Naive thymus-derived CD8-positive, alpha-beta T cell (primary cell): Measurements from ENCODE around the gene DHRS12. TPM values are rescaled to one million over a fixed set of nuclear protein-coding genes. Genes with fewer than 3 reads are reported as not detected.
A peak's percentile ranks its signal among the peaks of the same experiment; 100 is the strongest.

Source experiments
- ATAC-seq, 2 donors: fragments of 150-1000 bp; cut with Tn5 transposase in 1 of 2; sonication (Bioruptor Pico), chemical (Tn5 transposase) in 1 of 2; 1 replicate in 1 of 2; 2 replicates in 1 of 2; pipeline ENCODE4 v1.10.0; 2021; ENCODE audit warnings: mild to moderate bottlenecking in 2 of 2, moderate library complexity in 2 of 2
- POLR2A ChIA-PET: fragments of 350-600 bp; sonication (Branson Sonifier 250); formaldehyde crosslinking; loops from one replicate; lab custom pipeline; 2021; ENCODE audit warnings: antibody characterized with exemption; lab: Charles Lee
- DNase-seq, 10 donors: peaks; one replicate each; pipeline versions ENCODE4 v3.0.0 to v3.0.0-alpha.2; 2020 to 2022
- H3K27ac Mint-ChIP-seq, 10 donors: one replicate each; pipeline ENCODE4 v1.8.0; 2020 to 2022; ENCODE audit warnings: mild to moderate bottlenecking in 10 of 10, mixed read lengths in 10 of 10, moderate library complexity in 4 of 10, inconsistent platforms in 1 of 10
- H3K27me3 Mint-ChIP-seq, 5 donors: one replicate each; pipeline ENCODE4 v1.8.0; 2021 to 2022; ENCODE audit warnings: mixed read lengths in 5 of 5
- H3K36me3 Mint-ChIP-seq, 3 donors: one replicate each; pipeline ENCODE4 v1.8.0; 2020 to 2022; ENCODE audit warnings: mixed read lengths in 3 of 3, mild to moderate bottlenecking in 2 of 3, inconsistent platforms in 1 of 3
- H3K4me1 Mint-ChIP-seq, 4 donors: one replicate each; pipeline ENCODE4 v1.8.0; 2021 to 2022; ENCODE audit warnings: mixed read lengths in 4 of 4
- H3K4me3 Mint-ChIP-seq, 10 donors: one replicate each; pipeline ENCODE4 v1.8.0; 2020 to 2022; ENCODE audit warnings: mild to moderate bottlenecking in 10 of 10, mixed read lengths in 10 of 10, moderate library complexity in 6 of 10, inconsistent platforms in 1 of 10
- H3K9me3 Mint-ChIP-seq, 9 donors: one replicate each; pipeline ENCODE4 v1.8.0; 2020 to 2022; ENCODE audit warnings: mixed read lengths in 9 of 9, mild to moderate bottlenecking in 3 of 9, inconsistent platforms in 1 of 9, moderate library complexity in 1 of 9
- polyA plus RNA-seq, 3 donors: library from polyadenylated mRNA; unstranded; fragments of 300-500 nt; fragmentation: Illumina TruSeq; gene quantifications; one replicate each; pipeline ENCODE4 v1.2.3, GENCODE V29; 2021
- total RNA-seq, 8 experiments: library from RNA in 2 of 8; stranded (reverse) in 2 of 8; gene quantifications; one replicate each; pipeline ENCODE4 v1.2.3 and lab custom pipeline; 2021 to 2026

Gene DHRS12
- total and polyA plus RNA-seq, 5 experiments from 2014 or later = 22.1 to 33.2 (median 24.2) TPM

DNA sequence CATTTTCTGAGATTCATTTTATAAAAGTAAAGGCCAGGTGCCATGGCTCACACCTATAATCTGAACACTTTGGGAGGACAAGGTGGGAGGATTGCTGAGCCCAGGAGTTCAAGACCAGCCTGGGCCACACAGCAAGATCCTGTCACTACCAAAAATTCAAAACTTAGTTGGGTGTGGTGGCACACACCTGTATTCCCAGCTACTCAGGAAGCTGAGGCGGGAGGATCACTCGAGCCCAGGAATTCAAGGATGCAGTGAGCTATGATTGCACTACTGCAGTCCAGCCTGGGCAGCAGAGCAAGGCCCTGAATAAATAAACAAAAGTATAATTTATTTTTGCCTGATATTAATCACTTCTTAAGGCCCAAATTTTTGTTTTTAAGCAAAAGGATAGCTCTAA lies 40.5 kb downstream of the DHRS12 start:
- POLR2A ChIA-PET = interaction anchor here (0.8 to 2.4 kb wide), 5 partner anchors 10 to 310 kb away, joined by 3 to 20 read pairs (median 6); partner anchors contain the start of gene INTS6
- H3K27ac Mint-ChIP-seq = peak overlapping the region in 9 of 10 donors; percentile 63 to 97 (median 94)
- H3K36me3 Mint-ChIP-seq = peaks cover 0 to 40% (median 17%) of the 10 kb centered on the region in 3 donors
- no peaks in the 10 kb centered on the region for H3K9me3 Mint-ChIP-seq
- H3K27me3 Mint-ChIP-seq = no peaks in the 10 kb centered on the region
- no peak overlapping the region for H3K4me3 Mint-ChIP-seq
- no peak for ATAC-seq
- no peak for DNase-seq
- peaks cover 13 to 31% (median 23%) of the 10 kb centered on the region in 4 donors for H3K4me1 Mint-ChIP-seq

DNA sequence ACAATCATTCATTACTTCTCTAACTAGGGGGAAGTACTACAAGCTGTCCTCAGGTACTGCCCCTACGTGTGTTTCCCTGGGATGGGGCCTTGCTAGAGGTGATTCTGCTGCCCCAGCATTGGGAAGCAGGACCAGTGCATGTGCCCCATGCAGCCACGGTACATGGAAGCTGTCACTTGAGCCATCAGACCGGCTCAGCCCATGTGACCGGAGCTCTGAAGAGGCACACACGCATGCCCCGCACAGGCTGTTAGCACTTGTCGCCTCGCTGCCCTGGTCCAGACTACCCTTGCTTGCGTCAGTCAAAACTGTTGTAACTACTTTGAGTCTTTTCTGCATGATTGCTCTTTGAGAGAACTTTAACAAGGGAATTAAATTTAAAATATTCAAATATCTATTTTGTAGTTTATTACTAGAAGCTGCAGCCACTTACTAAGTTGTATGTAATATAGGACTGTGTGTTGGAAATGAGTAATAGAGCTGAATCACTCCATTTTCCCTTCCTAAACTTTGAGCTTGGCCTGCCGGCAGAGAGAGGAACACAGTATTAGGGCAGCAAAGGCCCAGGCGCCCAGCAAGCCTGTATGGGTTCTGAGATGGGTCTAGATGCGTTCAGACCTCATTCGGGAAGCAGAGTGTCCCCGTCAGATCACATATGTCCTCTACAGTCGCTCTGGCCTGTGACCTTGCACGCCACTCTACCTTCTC lies 42.2 kb downstream of the DHRS12 start:
- Mint-ChIP-seq H3K4me1 (peaks cover 11 to 31% (median 23%) of the 10 kb centered on the region in 4 donors), H3K4me3 (no peak overlapping the region), H3K27me3 (no peaks in the 10 kb centered on the region), H3K9me3 (no peaks in the 10 kb centered on the region), H3K27ac (peak overlapping the region in 3 of 10 donors; percentile 15 to 84 (median 68)), H3K36me3 (peaks cover 0 to 50% (median 17%) of the 10 kb centered on the region in 3 donors)
- POLR2A ChIA-PET = interaction anchor here (1.7 kb wide), 1 partner anchor 309 kb away, joined by 4 read pairs; the partner anchor contains the start of gene INTS6
- DNase-seq (no peak), ATAC-seq (no peak)

DNA sequence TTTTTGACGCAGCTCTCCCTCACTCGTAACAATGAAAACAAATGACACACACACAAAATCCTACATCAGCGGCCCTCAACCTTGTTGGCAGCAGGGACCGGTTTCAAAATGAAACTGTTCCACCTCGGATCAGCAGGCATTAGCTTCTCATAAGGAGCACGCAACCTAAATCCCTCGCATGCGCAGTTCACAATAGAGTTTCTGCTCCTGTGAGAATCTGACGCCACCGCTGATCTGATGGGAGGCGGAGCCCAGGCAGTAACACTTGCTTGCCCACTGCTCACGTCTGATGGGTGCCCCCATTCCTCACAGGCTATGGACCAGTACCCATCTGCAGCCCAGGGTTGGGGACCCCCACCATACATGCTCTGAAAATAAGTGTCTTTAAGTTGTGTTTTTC lies 43.4 kb downstream of the DHRS12 start:
- H3K27me3 Mint-ChIP-seq = no peaks in the 10 kb centered on the region
- peaks cover 11 to 29% (median 20%) of the 10 kb centered on the region in 4 donors for H3K4me1 Mint-ChIP-seq
- DNase-seq (no peak), ATAC-seq (no peak)
- H3K9me3 Mint-ChIP-seq = no peaks in the 10 kb centered on the region
- POLR2A ChIA-PET = interaction anchor here (1.7 kb wide), 1 partner anchor 308 kb away, joined by 4 read pairs; the partner anchor contains the start of gene INTS6
- peak overlapping the region in 3 of 10 donors; percentile 11 to 41 (median 36) for H3K27ac Mint-ChIP-seq
- no peak overlapping the region for H3K4me3 Mint-ChIP-seq
- H3K36me3 Mint-ChIP-seq = peaks cover 0 to 62% (median 24%) of the 10 kb centered on the region in 3 donors

DNA sequence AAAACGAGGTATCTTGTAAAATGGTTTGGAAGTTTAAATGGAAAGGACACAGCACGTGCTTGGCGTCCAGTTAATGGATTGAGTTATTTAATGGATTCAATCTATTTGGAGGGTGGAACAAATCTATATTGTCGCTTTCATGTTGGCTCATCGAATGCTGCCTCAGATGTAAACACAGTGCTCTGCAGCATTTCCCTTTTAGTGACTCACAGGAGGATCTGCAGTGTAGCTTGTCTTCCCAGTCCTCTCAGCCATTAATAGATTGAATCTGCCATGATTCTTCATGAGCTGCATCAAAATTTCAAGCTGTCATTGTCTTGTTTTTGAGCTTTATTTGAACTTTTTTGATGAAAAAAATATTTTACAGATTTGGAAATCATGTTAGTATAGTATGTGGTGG lies 44.7 kb downstream of the DHRS12 start:
- Mint-ChIP-seq H3K4me3 (no peak overlapping the region), H3K9me3 (no peaks in the 10 kb centered on the region), H3K4me1 (peaks cover 4 to 16% (median 7%) of the 10 kb centered on the region in 4 donors), H3K27me3 (no peaks in the 10 kb centered on the region), H3K27ac (peak overlapping the region in 1 of 10 donors; percentile 9), H3K36me3 (peaks cover 0 to 74% (median 25%) of the 10 kb centered on the region in 3 donors)
- POLR2A ChIA-PET = interaction anchor here (0.6 kb wide), 1 partner anchor 132 kb away, joined by 3 read pairs; no protein-coding TSS in a partner anchor
- ATAC-seq (no peak), DNase-seq (no peak)

DNA sequence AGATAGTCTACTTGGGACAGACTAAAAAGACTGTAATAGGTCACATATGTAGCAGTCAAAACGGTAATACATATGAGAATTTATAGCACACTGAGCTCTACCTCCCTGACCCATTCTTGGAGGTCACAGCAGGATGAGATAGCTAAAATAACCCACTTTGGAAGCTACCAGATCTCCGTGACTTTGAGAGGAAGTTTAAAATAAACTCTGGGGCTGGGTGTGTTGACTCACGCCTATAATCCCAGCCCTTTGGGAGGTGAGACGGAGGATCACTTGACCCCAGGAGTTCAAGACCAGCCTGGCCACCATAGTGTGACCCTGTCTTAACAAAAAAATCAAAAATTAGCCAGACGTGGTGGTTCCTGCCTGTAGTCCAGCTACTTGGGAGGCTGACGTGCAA lies 45.3 kb downstream of the DHRS12 start:
- ATAC-seq (no peak), DNase-seq (no peak)
- Mint-ChIP-seq H3K9me3 (no peaks in the 10 kb centered on the region), H3K4me3 (no peak overlapping the region), H3K36me3 (peaks cover 0 to 77% (median 27%) of the 10 kb centered on the region in 3 donors), H3K4me1 (peaks cover 0 to 10% (median 4%) of the 10 kb centered on the region in 4 donors), H3K27me3 (no peaks in the 10 kb centered on the region), H3K27ac (no peak overlapping the region)
- POLR2A ChIA-PET = interaction anchor here (0.6 to 0.7 kb wide), 2 partner anchors 13 to 131 kb away, joined by 3 to 4 read pairs; no protein-coding TSS in a partner anchor

DNA sequence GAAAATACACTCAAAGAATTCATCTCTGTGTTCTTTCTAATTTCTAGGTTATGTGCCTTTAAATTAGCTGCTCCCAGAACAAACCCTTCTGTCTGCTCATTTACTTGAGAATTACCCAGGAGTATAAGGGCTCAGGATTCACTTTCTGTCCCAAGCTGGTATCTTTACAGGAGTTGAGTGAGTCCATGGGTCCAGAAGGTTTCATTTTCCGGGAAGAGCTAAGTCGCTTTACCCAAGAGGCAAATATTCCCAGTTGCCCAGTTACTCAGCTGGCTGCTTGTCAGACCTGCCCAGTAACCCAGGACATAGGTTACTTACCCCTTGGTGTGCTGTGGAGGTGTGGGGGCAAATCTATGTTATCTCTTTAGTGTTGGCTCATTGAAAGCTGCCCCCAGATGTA lies 47.3 kb downstream of the DHRS12 start:
- H3K9me3 Mint-ChIP-seq = no peaks in the 10 kb centered on the region
- DNase-seq (no peak), ATAC-seq (no peak)
- H3K27ac Mint-ChIP-seq = no peak overlapping the region
- peaks cover 0 to 86% (median 38%) of the 10 kb centered on the region in 3 donors for H3K36me3 Mint-ChIP-seq
- H3K27me3 Mint-ChIP-seq = no peaks in the 10 kb centered on the region
- H3K4me1 Mint-ChIP-seq = peaks cover 0 to 3% (median 0%) of the 10 kb centered on the region in 4 donors
- POLR2A ChIA-PET = no interaction called here
- no peak overlapping the region for H3K4me3 Mint-ChIP-seq

DNA sequence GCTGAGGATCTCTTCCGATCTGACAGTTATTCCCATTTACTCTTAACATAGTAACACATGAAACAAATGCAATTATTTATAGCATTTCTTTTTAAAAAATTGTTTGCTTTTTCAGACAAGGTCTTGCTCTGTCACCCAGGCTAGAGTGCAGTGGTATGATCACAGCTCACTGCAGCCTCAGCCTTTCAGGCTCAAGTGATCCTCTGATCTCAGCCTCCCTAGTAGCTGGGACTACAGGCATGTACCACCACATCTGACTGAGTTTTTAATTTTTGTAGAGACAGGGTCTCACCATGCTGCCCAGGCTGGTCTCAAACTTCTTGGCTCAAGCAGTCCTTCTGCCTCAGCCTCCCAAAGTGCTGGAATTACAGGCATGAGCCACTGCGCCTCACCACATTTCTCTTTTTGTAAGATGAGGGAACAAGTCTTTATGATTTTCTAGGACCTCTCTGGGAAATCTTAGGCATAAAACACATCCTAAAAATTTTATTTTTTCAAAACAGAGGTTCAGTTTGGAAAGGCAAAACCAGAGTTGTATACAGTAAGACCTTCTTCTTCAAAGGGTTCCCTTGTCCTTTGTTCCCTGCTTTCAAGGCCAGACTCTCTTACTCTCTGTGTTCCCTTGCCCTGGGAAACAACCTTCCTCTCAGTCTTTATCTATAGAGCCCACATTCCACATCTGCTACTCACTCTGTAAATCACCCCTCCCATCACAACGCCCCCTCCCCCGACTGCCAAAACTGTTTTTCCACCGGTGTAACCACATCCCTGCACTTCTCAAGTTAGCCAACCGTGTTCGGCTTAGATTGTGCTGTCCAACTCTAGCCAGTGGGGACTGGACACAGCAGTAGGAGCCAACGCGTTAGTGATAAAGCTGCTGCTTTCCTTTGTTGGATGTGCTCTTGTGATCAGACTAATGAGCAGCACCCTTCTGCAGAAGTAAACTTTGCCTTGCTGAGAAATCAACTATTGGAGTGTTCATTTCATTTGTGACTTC lies 56.2 kb downstream of the DHRS12 start:
- H3K4me3 Mint-ChIP-seq = no peak overlapping the region
- POLR2A ChIA-PET = no interaction called here
- no peak for ATAC-seq
- DNase-seq = no peak
- no peak overlapping the region for H3K27ac Mint-ChIP-seq
- H3K36me3 Mint-ChIP-seq = peaks cover 23 to 67% (median 55%) of the 10 kb centered on the region in 3 donors
- H3K27me3 Mint-ChIP-seq = no peaks in the 10 kb centered on the region
- H3K9me3 Mint-ChIP-seq = peaks cover 0 to 21% (median 16%) of the 10 kb centered on the region in 9 donors
- peaks cover 0 to 2% (median 0%) of the 10 kb centered on the region in 4 donors for H3K4me1 Mint-ChIP-seq

DNA sequence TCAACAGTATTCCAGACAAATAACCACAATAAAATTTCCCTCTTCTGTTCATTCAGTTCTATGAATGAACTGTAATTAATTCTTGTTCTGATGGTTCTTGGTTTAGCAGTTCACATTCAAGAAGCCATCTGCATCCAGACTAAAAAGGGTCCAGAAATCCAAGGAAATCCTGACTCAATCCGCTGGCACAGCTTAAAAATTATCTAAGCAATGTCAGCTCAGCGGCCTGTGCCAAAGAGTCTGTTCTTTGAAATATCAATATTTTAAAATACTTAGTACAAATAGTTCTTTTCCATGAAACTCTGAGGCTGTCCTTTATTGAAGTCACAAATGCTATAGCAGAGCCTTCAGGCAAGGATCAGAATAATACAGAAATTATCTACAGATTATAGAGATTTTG lies 57.2 kb downstream of the DHRS12 start:
- DNase-seq (no peak), ATAC-seq (no peak)
- peaks cover 25 to 60% (median 55%) of the 10 kb centered on the region in 3 donors for H3K36me3 Mint-ChIP-seq
- H3K27me3 Mint-ChIP-seq = no peaks in the 10 kb centered on the region
- H3K27ac Mint-ChIP-seq = no peak overlapping the region
- H3K4me3 Mint-ChIP-seq = no peak overlapping the region
- POLR2A ChIA-PET = no interaction called here
- H3K9me3 Mint-ChIP-seq = peaks cover 0 to 21% (median 16%) of the 10 kb centered on the region in 9 donors
- H3K4me1 Mint-ChIP-seq = peaks cover 0 to 2% (median 0%) of the 10 kb centered on the region in 4 donors

DNA sequence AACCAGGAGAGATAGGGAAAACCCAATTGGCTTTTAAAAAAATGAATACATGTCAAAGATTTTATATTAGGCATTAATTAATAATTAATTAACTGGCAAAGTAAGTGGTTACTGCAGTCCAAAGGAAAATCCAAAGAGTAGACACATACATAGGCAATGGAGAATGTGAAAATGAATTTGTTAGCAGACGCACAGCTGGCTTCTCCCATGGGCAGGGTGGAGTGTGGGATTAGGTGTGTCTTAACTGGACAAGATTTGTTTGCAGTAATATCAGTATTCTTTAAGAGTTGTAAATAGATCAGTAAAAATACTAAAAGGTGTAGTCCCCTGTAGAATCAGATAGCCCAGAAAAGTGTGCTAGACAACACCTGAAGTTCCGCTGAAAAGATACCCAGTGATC lies 58.7 kb downstream of the DHRS12 start:
- ATAC-seq (no peak), DNase-seq (no peak)
- Mint-ChIP-seq H3K27ac (no peak overlapping the region), H3K4me3 (no peak overlapping the region), H3K36me3 (peaks cover 25 to 67% (median 60%) of the 10 kb centered on the region in 3 donors), H3K4me1 (peaks cover 0 to 2% (median 0%) of the 10 kb centered on the region in 4 donors), H3K9me3 (peaks cover 0 to 21% (median 16%) of the 10 kb centered on the region in 9 donors), H3K27me3 (no peaks in the 10 kb centered on the region)
- POLR2A ChIA-PET = no interaction called here

DNA sequence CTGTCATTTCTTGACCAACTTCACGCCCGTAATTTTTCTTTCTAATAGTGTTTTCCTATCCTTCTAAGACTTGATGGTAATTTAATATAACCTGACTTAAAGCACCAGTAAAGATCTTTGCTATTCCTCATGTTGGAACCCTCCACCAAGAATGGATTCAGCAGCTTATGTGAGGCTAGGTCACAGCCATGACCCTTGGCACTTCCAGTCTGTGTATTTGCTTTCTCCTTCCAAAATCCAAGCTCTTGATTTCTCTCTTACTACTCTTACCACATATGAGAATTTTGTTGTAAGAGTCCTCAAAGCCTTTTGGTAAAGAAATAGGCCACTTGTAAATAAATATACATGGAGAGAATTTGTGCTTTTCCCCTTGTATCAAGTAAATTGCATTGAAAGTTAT lies 61.4 kb downstream of the DHRS12 start:
- POLR2A ChIA-PET = no interaction called here
- Mint-ChIP-seq H3K36me3 (peaks cover 14 to 67% (median 66%) of the 10 kb centered on the region in 3 donors), H3K4me3 (no peak overlapping the region), H3K9me3 (peaks cover 0 to 7% (median 4%) of the 10 kb centered on the region in 9 donors), H3K27ac (peak overlapping the region in 1 of 10 donors; percentile 17), H3K27me3 (no peaks in the 10 kb centered on the region), H3K4me1 (peaks cover 2 to 4% (median 2%) of the 10 kb centered on the region in 4 donors)
- ATAC-seq (no peak), DNase-seq (no peak)

DNA sequence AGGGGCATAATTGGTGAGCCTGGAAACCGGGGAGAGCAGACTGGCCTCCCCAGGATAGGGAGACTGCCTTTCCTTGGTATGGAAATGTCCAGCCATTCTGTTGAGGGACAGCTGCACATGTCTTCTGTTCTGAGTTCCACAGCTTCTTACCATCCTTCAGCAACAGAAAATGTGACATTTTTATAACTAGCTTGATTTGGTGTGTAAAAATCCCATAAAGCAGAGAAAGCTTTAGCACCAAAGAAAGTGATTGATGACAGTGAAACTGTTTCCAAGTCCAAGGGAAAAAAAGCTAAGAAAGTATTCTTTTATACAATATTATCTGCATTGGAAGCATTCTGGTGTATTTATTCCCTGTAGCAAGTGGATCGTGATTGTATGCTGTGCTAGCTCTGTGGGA lies 61.9 kb downstream of the DHRS12 start:
- H3K36me3 Mint-ChIP-seq = peaks cover 14 to 62% (median 61%) of the 10 kb centered on the region in 3 donors
- H3K4me3 Mint-ChIP-seq = no peak overlapping the region
- DNase-seq = no peak
- no peak for ATAC-seq
- peaks cover 0 to 5% (median 0%) of the 10 kb centered on the region in 9 donors for H3K9me3 Mint-ChIP-seq
- peaks cover 4 to 6% (median 6%) of the 10 kb centered on the region in 4 donors for H3K4me1 Mint-ChIP-seq
- peak overlapping the region in 1 of 10 donors; percentile 32 for H3K27ac Mint-ChIP-seq
- POLR2A ChIA-PET = no interaction called here
- no peaks in the 10 kb centered on the region for H3K27me3 Mint-ChIP-seq

DNA sequence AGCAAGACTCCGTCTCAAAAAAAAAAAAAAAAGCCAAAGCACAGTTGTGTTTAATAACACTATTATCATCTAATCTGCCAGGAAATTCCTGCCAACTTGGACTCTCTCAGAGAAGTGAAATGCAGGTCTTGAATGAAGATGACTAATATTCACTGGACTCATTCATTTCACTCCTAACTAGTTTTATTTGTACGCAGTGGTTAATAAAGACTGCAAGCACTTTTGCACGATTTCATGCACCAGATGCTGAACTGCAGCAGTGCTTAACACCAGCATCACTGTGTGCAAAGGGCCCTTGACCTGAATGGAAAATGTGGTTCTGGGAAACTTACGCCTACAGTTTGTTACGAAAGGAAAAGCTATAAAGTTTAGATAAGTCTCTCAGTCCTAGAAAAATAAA lies 63.3 kb downstream of the DHRS12 start:
- POLR2A ChIA-PET = interaction anchor here (0.7 kb wide), 1 partner anchor 39 kb away, joined by 3 read pairs; no protein-coding TSS in a partner anchor
- Mint-ChIP-seq H3K9me3 (peaks cover 0 to 4% (median 0%) of the 10 kb centered on the region in 9 donors), H3K27ac (no peak overlapping the region), H3K36me3 (peaks cover 14 to 57% (median 50%) of the 10 kb centered on the region in 3 donors), H3K4me3 (no peak overlapping the region), H3K27me3 (no peaks in the 10 kb centered on the region), H3K4me1 (peaks cover 4 to 13% (median 7%) of the 10 kb centered on the region in 4 donors)
- ATAC-seq (no peak), DNase-seq (no peak)
